Measurements from ENCODE around the gene MARCO. TPM values are rescaled to one million over a fixed set of nuclear protein-coding genes. Genes with fewer than 3 reads are reported as not detected.

Gene MARCO
- polyA plus RNA-seq, 1 of the 3 experiments (the other 2 are of a cell fraction) = not detected

DNA sequence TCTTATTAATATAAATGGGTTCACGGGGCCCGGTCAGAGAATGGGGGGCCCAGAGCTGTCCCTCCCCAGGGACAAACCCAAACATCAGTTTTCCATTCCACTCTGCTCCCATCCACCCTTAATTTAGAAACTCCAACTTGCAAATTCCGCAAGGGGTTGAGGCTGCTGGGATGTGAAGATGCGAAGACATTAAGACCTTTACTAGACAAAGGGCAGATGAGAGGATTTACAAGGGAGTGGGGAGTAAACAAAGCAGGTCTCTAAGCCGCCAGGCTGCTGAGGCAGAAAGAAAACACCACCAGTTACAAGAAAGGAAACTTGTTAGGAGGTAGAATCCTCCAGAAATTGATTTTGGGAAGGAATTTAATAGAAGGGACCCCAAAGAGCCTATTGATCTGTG, 33.1 kb downstream of the MARCO start:
- CTCF ChIA-PET = no interaction called here
- Histone ChIP-seq H3K9me3 (no peaks in the 10 kb centered on the region), H3K79me2 (ENCODE audit: insufficient read depth) (no peaks in the 10 kb centered on the region), H3K4me1 (ENCODE audit: control insufficient read depth in 1 of 2, insufficient read depth in 2 of 2, low read depth in 1 of 2, low read length in 1 of 2) (no peaks in the 10 kb centered on the region), H3K9me2 (no peaks in the 10 kb centered on the region), H3K27ac (ENCODE audit: low read depth in 2 of 2, low read length in 1 of 2) (no peak overlapping the region), H3K4me2 (no peak overlapping the region), H4K20me1 (ENCODE audit: insufficient read depth) (no peaks in the 10 kb centered on the region), H2AFZ (ENCODE audit: low read depth) (no peak overlapping the region), H3K4me3 (ENCODE audit: low read depth in 2 of 2, low read length in 1 of 2) (no peak overlapping the region), H3K9ac (no peak overlapping the region), H3K36me3 (replicated peaks in 1 of 2; ENCODE audit: control insufficient read depth in 1 of 2, insufficient read depth in 2 of 2, low read length in 1 of 2) (no peaks in the 10 kb centered on the region), H3F3A (replicated peaks; ENCODE audit: insufficient read depth) (no peaks in the 10 kb centered on the region), H3K27me3 (ENCODE audit: insufficient read depth) (no peaks in the 10 kb centered on the region; the same call in 1 of the 2 replicates)
- DNase-seq = no peak
- POLR2A ChIA-PET = no interaction called here
- WGBS (ENCODE audit: low lambda C conversion rate) = 8% methylated on average over 5 of the region's 5 CpGs
- TF ChIP-seq, protein P1, sequence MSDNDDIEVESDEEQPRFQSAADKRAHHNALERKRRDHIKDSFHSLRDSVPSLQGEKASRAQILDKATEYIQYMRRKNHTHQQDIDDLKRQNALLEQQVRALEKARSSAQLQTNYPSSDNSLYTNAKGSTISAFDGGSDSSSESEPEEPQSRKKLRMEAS (IDR thresholded peaks at IDR 0.05; ENCODE audit: low read depth) = no peak
- TF ChIP-seq RCOR1 (IDR thresholded peaks at IDR 0.05; ENCODE audit: low read length) = no peak
- TF ChIP-seq GATA2 (CRISPR knock-in tag; IDR thresholded peaks at IDR 0.05) = no peak
- TF ChIP-seq, protein P2, sequence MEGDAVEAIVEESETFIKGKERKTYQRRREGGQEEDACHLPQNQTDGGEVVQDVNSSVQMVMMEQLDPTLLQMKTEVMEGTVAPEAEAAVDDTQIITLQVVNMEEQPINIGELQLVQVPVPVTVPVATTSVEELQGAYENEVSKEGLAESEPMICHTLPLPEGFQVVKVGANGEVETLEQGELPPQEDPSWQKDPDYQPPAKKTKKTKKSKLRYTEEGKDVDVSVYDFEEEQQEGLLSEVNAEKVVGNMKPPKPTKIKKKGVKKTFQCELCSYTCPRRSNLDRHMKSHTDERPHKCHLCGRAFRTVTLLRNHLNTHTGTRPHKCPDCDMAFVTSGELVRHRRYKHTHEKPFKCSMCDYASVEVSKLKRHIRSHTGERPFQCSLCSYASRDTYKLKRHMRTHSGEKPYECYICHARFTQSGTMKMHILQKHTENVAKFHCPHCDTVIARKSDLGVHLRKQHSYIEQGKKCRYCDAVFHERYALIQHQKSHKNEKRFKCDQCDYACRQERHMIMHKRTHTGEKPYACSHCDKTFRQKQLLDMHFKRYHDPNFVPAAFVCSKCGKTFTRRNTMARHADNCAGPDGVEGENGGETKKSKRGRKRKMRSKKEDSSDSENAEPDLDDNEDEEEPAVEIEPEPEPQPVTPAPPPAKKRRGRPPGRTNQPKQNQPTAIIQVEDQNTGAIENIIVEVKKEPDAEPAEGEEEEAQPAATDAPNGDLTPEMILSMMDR (IDR thresholded peaks at IDR 0.05) = no peak
- no peak for TF ChIP-seq FOXM1 (IDR thresholded peaks at IDR 0.05; ENCODE audit: low read depth)
- no peak for TF ChIP-seq GABPA (IDR thresholded peaks at IDR 0.05; ENCODE audit: low read depth)
- no peak for TF ChIP-seq NFIC (IDR thresholded peaks at IDR 0.05; ENCODE audit: borderline replicate concordance)
- no peak for TF ChIP-seq SIN3A (IDR thresholded peaks at IDR 0.05; ENCODE audit: borderline replicate concordance, low read depth, low read length)
- TF ChIP-seq TAF1 (IDR thresholded peaks at IDR 0.05; ENCODE audit: borderline replicate concordance, low read depth, low read length) = no peak
- no peak for TF ChIP-seq ELF1 (IDR thresholded peaks at IDR 0.05)
- TF ChIP-seq, protein P3, sequence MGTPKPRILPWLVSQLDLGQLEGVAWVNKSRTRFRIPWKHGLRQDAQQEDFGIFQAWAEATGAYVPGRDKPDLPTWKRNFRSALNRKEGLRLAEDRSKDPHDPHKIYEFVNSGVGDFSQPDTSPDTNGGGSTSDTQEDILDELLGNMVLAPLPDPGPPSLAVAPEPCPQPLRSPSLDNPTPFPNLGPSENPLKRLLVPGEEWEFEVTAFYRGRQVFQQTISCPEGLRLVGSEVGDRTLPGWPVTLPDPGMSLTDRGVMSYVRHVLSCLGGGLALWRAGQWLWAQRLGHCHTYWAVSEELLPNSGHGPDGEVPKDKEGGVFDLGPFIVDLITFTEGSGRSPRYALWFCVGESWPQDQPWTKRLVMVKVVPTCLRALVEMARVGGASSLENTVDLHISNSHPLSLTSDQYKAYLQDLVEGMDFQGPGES (IDR thresholded peaks at IDR 0.05; ENCODE audit: low read depth, low read length) = no peak
- no peak for TF ChIP-seq FOSL2 (IDR thresholded peaks at IDR 0.05; ENCODE audit: borderline replicate concordance, low read depth)
- no peak for TF ChIP-seq POLR2AphosphoS5 (IDR thresholded peaks at IDR 0.05; ENCODE audit: low read depth, low read length)
- no peak for TF ChIP-seq FOXJ3 (CRISPR knock-in tag; IDR thresholded peaks at IDR 0.05)
- TF ChIP-seq MXI1 (IDR thresholded peaks at IDR 0.05; ENCODE audit: low read depth, low read length) = no peak

DNA sequence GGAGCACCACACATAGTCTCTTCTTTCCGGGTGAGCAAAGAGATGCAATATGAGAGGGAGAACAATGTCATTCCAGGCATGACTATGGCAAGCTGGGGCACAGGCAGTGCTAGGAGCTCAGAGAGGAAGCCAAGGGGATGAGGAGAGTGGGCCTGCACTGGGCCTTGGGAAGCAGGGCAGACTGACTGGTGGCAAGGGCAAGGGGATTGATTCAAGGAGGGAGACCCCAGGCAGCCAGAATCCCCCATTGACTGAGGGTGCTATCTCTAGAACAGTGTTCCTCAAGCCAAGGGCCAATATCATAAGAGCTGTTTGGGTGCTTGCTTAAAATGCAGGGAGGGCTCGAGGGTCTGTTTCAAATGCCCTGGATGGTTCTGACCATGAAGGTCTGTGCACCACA, 36.1 kb downstream of the MARCO start:
- Histone ChIP-seq H3K4me1 (ENCODE audit: control insufficient read depth in 1 of 2, insufficient read depth in 2 of 2, low read depth in 1 of 2, low read length in 1 of 2) (no peaks in the 10 kb centered on the region), H3K36me3 (replicated peaks in 1 of 2; ENCODE audit: control insufficient read depth in 1 of 2, insufficient read depth in 2 of 2, low read length in 1 of 2) (no peaks in the 10 kb centered on the region), H3K4me2 (no peak overlapping the region), H2AFZ (ENCODE audit: low read depth) (no peak overlapping the region), H3K9me2 (no peaks in the 10 kb centered on the region), H3F3A (replicated peaks; ENCODE audit: insufficient read depth) (no peaks in the 10 kb centered on the region), H3K4me3 (ENCODE audit: low read depth in 2 of 2, low read length in 1 of 2) (no peak overlapping the region), H4K20me1 (ENCODE audit: insufficient read depth) (no peaks in the 10 kb centered on the region), H3K27me3 (ENCODE audit: insufficient read depth) (no peaks in the 10 kb centered on the region; the same call in 1 of the 2 replicates), H3K79me2 (ENCODE audit: insufficient read depth) (no peaks in the 10 kb centered on the region), H3K9me3 (no peaks in the 10 kb centered on the region), H3K27ac (ENCODE audit: low read depth in 2 of 2, low read length in 1 of 2) (no peak overlapping the region), H3K9ac (no peak overlapping the region)
- 35% methylated on average over 2 of the region's 2 CpGs for WGBS (ENCODE audit: low lambda C conversion rate)
- CTCF ChIA-PET = interaction anchor here (0.8 kb wide), 1 partner anchor 10 kb away, joined by 3 read pairs; no protein-coding TSS in a partner anchor
- DNase-seq = no peak
- POLR2A ChIA-PET = no interaction called here
- TF ChIP-seq RFX5 (IDR thresholded peaks at IDR 0.05; ENCODE audit: low read length) (no peak), GATA2 (CRISPR knock-in tag; IDR thresholded peaks at IDR 0.05) (no peak), RXRA (IDR thresholded peaks at IDR 0.05; ENCODE audit: borderline replicate concordance, low read depth) (no peak), TAF1 (IDR thresholded peaks at IDR 0.05; ENCODE audit: borderline replicate concordance, low read depth, low read length) (no peak), TEAD4 (IDR thresholded peaks at IDR 0.05; ENCODE audit: borderline replicate concordance, insufficient read depth) (no peak), NRF1 (IDR thresholded peaks at IDR 0.05; ENCODE audit: low read depth, low read length) (no peak), YY1 (IDR thresholded peaks at IDR 0.05; ENCODE audit: low read depth) (no peak), SMC3 (IDR thresholded peaks at IDR 0.05; ENCODE audit: low read depth, low read length) (no peak), EP300 (IDR thresholded peaks at IDR 0.05; ENCODE audit: borderline replicate concordance in 1 of 2, low read depth in 1 of 2, low read length in 1 of 2) (no peak), SIN3A (IDR thresholded peaks at IDR 0.05; ENCODE audit: borderline replicate concordance, low read depth, low read length) (no peak), JUND (IDR thresholded peaks at IDR 0.05) (no peak), FOSL2 (IDR thresholded peaks at IDR 0.05; ENCODE audit: borderline replicate concordance, low read depth) (no peak)

Data from SK-N-SH (cell line).